Loucy (cell line): ENCODE measurements around the gene CENPB.
"Not testable (repeated sequence)": the region's sequence is repeated elsewhere in the genome, so short reads cannot be mapped to it uniquely, and the experiment has no call there.

ENCODE experiments used
- H2AFZ ChIP-seq: fragments of 200-600 bp; sonication (generic); 2 replicates; pipeline ENCODE4 v1.6.0; 2016; ENCODE audit warnings: antibody characterized with exemption, mild to moderate bottlenecking, low read length, moderate library complexity
- H3F3A ChIP-seq: fragments of 200-600 bp; 2 replicates; pipeline ENCODE4 v1.6.0; 2016; ENCODE audit warnings: antibody characterized with exemption, low read depth, mild to moderate bottlenecking
- H3K27me3 ChIP-seq: fragments of 200-600 bp; sonication (generic); 2 replicates; pipeline ENCODE4 v1.6.1; 2014; ENCODE audit warnings: low read length, mild to moderate bottlenecking; ENCODE audit not compliant: insufficient read depth, poor library complexity, severe bottlenecking
- H3K36me3 ChIP-seq: fragments of 200-600 bp; sonication (generic); 2 replicates; pipeline ENCODE4 v1.6.1; 2016; ENCODE audit warnings: low read length; ENCODE audit not compliant: insufficient read depth
- H3K4me1 ChIP-seq: fragments of 200-600 bp; sonication (generic); 2 replicates; pipeline ENCODE4 v1.5.1; 2014; ENCODE audit warnings: low read length, mild to moderate bottlenecking; ENCODE audit not compliant: insufficient read depth, poor library complexity, severe bottlenecking
- H3K4me2 ChIP-seq: fragments of 200-600 bp; sonication (generic); 2 replicates; pipeline ENCODE4 v1.6.0; 2014; ENCODE audit warnings: antibody characterized with exemption, low read length, low read depth, mild to moderate bottlenecking; ENCODE audit not compliant: poor library complexity, severe bottlenecking
- H3K4me3 ChIP-seq: fragments of 200-600 bp; sonication (generic); 2 replicates; pipeline ENCODE4 v1.5.1; 2014; ENCODE audit warnings: low read length, mild to moderate bottlenecking, mixed read lengths; ENCODE audit not compliant: poor library complexity, severe bottlenecking
- H3K79me2 ChIP-seq: fragments of 200-600 bp; sonication (generic); 2 replicates; pipeline ENCODE4 v1.6.1; 2014; ENCODE audit warnings: low read length; ENCODE audit not compliant: insufficient read depth
- H3K9ac ChIP-seq: fragments of 200-600 bp; sonication (generic); 2 replicates; pipeline ENCODE4 v1.6.0; 2014; ENCODE audit warnings: mild to moderate bottlenecking, low read depth, low read length, moderate library complexity; ENCODE audit not compliant: poor library complexity, severe bottlenecking
- H3K9me2 ChIP-seq: fragments of 200-600 bp; sonication (generic); replicated peaks from 2 replicates; pipeline ENCODE4 v1.6.1; 2016; ENCODE audit warnings: low read depth, low read length, mixed read lengths
- H3K9me3 ChIP-seq: fragments of 200-600 bp; sonication (generic); 2 replicates; pipeline ENCODE4 v1.6.1; 2014; ENCODE audit warnings: mild to moderate bottlenecking, antibody characterized with exemption, low read length, low read depth; ENCODE audit not compliant: insufficient read depth
- H4K20me1 ChIP-seq: fragments of 200-600 bp; sonication (generic); 2 replicates; pipeline ENCODE4 v1.6.0; 2014; ENCODE audit warnings: antibody characterized with exemption, low read length, mild to moderate bottlenecking; ENCODE audit not compliant: insufficient read depth, poor library complexity, severe bottlenecking
- EZH2phosphoT487 ChIP-seq: fragments of 200-600 bp; IDR thresholded peaks from 2 replicates; pipeline ENCODE4 v1.6.1; 2018; ENCODE audit warnings: antibody characterized with exemption, mild to moderate bottlenecking, moderate library complexity, borderline replicate concordance
- TF ChIP-seq, protein P1 (sequence below): fragments of 200-600 bp; sonication (generic); conservative IDR thresholded peaks from 2 replicates; pipeline ENCODE4 v1.5.1; 2014; ENCODE audit warnings: mild to moderate bottlenecking, antibody characterized with exemption, low read length

The CENPB gene, protein sequence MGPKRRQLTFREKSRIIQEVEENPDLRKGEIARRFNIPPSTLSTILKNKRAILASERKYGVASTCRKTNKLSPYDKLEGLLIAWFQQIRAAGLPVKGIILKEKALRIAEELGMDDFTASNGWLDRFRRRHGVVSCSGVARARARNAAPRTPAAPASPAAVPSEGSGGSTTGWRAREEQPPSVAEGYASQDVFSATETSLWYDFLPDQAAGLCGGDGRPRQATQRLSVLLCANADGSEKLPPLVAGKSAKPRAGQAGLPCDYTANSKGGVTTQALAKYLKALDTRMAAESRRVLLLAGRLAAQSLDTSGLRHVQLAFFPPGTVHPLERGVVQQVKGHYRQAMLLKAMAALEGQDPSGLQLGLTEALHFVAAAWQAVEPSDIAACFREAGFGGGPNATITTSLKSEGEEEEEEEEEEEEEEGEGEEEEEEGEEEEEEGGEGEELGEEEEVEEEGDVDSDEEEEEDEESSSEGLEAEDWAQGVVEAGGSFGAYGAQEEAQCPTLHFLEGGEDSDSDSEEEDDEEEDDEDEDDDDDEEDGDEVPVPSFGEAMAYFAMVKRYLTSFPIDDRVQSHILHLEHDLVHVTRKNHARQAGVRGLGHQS

DNA sequence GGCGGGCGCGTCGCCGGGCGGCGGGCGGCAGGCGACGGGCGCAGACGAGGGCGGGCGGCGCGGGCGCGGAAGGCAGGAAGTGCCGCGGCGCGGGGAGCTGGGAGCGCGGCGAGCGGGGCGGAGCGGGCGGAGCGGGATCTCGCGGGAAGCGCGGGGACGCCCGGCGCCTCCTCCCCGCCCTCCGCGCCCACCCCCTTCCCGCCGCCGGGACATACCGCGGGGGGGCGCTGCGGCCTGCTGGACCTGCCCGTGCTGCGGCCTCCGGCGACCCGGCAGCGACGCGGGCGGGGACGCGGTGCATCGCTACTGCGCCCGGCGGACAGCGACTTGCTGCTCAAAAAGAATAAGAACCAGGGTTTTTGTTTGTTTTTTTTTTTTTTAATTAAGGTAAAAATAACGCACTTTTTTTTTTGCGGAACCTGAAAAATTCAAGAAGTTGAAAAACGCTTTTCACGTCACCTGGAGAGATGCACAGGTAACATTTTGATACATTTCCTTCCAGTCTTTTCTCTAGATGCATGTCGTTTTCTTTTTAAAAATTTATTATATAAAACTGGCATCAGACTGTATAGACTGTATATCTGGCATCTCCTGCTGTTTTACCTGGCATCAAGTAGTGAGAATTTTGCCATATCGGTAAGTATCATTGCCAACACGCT, at the start of gene CENPB:
Gene CENPB, minus strand, starts transcription at position 76 of the 659 bp plus-strand sequence. CDS start 257 bp downstream, outside the sequence.
- H2AFZ ChIP-seq, result peak within 1 kb of the TSS; percentile 69; the same call in 1 of the 2 replicates
- H3K9me3 ChIP-seq, result no peaks in the 10 kb centered on the region

DNA sequence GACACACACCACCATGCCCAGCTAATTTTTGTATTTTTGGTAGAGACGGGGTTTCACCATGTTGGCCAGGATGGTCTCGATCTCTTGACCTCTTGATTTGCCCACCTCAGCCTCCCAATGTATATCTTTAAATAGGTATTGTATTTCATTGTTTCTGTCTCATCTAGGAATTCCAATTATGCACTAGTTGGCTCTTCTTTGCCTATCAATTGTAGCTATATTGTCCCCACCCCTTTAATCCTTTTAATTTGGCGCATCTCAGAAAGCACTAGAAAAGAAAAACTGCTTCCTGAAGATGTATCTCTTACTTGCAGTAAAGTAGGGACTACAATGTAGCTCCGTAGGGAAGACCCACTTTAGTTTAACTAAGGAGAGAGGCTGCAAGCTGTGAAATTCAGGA, 49.6 kb upstream of the CENPB start:
- Histone ChIP-seq H3K4me2 (no peak overlapping the region), H3K27me3 (no peaks in the 10 kb centered on the region), H3K4me1 (peaks cover 9% of the 10 kb centered on the region), H3K79me2 (no peaks in the 10 kb centered on the region), H3K4me3 (no peak overlapping the region), H4K20me1 (no peaks in the 10 kb centered on the region), H2AFZ (no peak overlapping the region), H3K9me3 (no peaks in the 10 kb centered on the region), H3K9ac (no peak overlapping the region), H3F3A (no peaks in the 10 kb centered on the region), H3K36me3 (no peaks in the 10 kb centered on the region), H3K9me2 (no peaks in the 10 kb centered on the region)
- TF ChIP-seq EZH2phosphoT487, result no peak
- TF ChIP-seq, protein P1, sequence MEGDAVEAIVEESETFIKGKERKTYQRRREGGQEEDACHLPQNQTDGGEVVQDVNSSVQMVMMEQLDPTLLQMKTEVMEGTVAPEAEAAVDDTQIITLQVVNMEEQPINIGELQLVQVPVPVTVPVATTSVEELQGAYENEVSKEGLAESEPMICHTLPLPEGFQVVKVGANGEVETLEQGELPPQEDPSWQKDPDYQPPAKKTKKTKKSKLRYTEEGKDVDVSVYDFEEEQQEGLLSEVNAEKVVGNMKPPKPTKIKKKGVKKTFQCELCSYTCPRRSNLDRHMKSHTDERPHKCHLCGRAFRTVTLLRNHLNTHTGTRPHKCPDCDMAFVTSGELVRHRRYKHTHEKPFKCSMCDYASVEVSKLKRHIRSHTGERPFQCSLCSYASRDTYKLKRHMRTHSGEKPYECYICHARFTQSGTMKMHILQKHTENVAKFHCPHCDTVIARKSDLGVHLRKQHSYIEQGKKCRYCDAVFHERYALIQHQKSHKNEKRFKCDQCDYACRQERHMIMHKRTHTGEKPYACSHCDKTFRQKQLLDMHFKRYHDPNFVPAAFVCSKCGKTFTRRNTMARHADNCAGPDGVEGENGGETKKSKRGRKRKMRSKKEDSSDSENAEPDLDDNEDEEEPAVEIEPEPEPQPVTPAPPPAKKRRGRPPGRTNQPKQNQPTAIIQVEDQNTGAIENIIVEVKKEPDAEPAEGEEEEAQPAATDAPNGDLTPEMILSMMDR, result no peak

More for the DNA sequence above, at the start of gene CENPB:
- TF ChIP-seq, protein P1, result peak; percentile 62
- no peak for TF ChIP-seq EZH2phosphoT487
- H3K27me3 ChIP-seq, result no peaks in the 10 kb centered on the region
- H3F3A ChIP-seq, result no peaks in the 10 kb centered on the region
- peak within 1 kb of the TSS; percentile 69 for H3K4me3 ChIP-seq
- no peaks in the 10 kb centered on the region for H4K20me1 ChIP-seq
- H3K79me2 ChIP-seq, result no peaks in the 10 kb centered on the region
- no peaks in the 10 kb centered on the region for H3K36me3 ChIP-seq
- H3K9me2 ChIP-seq, result no peaks in the 10 kb centered on the region
- peak within 1 kb of the TSS; percentile 86 for H3K4me2 ChIP-seq
- H3K4me1 ChIP-seq, result peaks cover 7% of the 10 kb centered on the region
- peak within 1 kb of the TSS; percentile 45 for H3K9ac ChIP-seq

DNA sequence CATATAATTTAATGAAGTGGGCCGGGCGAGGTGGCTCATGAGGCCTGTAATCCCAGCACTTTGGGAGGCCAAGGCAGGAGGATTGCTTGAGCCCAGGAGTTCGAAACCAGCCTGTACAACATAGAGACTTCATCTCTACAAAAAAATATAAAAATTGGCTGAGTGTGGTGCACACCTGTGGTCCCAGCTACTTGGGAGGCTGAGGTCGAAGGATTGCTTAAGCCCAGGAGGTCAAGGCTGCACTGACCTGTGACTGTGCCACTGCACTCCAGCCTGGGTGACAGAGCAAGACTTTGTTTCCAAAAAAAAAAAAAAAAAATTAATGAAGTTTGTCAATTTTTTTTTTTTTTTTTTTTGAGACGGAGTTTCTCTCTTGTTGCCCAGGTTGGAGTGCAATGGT, 43.4 kb upstream of the CENPB start:
- not testable (repeated sequence) for H3F3A ChIP-seq, H2AFZ ChIP-seq, H4K20me1 ChIP-seq, H3K79me2 ChIP-seq, H3K9ac ChIP-seq, H3K4me3 ChIP-seq, H3K4me2 ChIP-seq, H3K9me3 ChIP-seq, H3K36me3 ChIP-seq, H3K4me1 ChIP-seq, H3K27me3 ChIP-seq, H3K9me2 ChIP-seq
